HG03139 (cell line): Measurements from ENCODE around the gene UBC.
"Not testable (repeated sequence)": the region's sequence is repeated elsewhere in the genome, so short reads cannot be mapped to it uniquely, and the experiment has no call there.

ENCODE experiments used
- ATAC-seq: cut with Tn5 transposase; IDR thresholded peaks from one replicate; pipeline ENCODE4 v1.9.1; 2021; ENCODE audit not compliant: unreplicated experiment

UBC gene

DNA sequence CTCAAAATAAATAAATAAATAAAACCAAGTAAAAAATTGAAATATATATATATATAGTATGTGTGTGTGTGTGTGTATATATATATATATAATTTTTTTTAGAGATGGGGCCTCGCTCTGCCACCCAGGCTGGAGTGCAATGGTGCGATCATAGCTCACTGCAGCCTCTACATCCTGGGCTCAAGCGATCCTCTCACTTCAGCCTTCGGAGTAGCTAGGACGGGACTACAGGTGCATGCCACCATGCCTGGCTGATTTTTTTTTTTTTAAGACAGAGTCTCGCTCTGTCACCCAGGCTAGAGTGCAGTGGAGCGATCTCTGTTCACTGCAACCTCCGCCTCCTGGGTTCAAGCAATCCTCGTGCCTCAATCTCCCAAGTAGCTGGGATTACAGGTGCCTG, 26.7 kb downstream of the UBC start:
- not testable (repeated sequence) for ATAC-seq

DNA sequence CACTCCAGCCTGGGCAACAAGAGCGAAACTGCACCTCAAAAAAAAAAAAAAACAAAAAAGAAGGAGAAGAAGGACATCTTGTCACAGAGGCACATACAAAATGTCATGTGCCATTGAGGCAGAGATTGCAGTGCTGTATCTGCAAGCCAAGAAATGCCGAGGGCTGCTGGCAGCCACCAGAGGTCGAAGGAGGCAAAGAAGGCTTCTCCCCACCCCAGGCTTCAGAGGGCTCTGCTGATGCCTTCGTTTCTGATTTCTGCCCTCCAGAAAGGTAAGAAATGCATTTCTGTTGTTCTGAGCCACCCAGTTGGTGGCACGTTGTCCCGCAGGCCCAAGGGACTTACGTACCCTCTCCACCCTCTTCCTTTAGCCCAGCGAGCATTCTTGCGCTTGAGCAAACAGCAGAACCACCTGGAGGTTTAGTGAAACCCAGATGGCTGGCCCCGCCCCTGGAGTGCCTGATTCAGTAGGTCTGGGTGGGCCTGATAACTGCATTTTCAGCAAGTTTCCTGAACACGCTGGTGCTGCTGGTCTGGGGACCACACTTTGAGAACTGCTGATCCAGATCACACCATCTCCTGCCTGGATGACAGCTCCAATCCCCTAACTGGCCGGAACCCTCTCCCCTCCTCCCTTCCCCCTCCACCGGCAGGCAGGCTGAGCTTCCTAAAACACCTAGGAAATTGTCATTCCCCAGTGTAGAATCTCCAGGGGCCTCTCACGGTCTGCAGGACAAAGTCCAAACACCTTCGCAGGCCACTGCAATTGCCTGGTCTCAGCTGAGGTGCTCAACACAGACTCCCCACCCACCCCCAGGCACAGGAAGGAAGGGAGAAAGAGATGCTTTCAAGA, 29.6 kb downstream of the UBC start:
- ATAC-seq: peak; percentile 85

DNA sequence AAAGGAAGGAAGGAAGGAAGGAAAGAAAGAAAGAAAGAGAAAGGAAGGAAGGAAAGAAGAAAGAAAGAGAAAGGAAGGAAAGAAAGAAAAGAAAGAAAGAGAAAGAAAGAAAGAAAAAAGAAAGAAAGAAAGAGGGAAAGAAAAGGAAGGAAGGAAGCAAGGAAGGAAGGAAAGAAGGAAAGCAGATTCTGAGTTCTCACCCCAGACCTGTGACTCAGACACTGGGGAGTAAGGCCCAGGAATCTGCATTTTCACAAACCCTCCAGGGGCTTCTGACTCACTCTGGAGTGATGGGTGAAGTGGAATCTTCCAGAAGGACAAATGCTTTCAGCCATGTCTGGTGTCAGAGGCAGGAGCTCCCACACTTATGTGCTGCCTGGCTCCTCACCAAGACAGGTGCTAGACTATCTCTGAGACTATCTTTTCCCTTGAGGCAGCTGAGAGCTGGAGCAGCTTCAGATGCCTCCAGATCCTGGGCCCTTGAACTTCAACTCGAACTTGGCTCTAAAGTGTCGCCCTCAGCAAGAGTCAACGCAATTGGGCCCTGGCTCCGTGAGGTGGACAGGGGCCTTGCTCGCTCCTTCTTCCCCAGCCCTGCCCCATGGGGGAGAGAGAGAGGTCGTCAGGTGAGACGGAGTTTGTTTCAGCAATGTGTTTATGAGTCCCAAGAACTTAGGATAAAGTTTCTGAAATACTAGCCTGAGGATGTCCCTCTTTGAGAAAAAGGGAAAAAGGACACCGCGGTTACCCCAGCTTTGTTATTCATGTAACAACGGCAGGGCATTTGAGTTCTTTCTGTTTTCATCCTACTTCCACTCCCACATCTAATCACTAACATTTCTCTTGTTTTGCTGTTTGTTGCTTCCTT, 31.0 kb downstream of the UBC start:
- ATAC-seq: no peak

DNA sequence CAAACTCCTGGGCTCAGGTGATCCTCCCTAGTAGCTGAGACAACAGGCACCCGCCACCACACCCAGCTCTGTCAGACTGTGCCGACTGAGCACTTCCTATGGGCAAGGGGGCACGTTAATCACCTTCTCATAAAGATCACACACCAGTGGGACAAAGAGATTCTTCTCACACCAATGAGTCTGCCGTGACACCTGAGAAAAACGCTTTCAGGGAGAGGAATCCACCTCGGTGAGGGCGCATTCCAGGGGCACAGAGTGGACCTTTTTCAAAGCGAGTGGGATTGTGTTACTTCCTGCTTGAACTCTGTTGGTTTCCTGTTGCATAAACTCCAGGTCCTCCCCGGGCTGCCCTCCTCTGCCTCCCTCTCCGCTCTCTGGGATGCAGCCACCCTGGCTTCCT, 33.3 kb downstream of the UBC start:
- ATAC-seq: no peak

GRCh38 chr12:124880335-124880734, 34.1 kb downstream of the UBC start:
- not testable (repeated sequence) for ATAC-seq

GRCh38 chr12:124878795-124879516, 35.5 kb downstream of the UBC start:
- ATAC-seq: no peak

DNA sequence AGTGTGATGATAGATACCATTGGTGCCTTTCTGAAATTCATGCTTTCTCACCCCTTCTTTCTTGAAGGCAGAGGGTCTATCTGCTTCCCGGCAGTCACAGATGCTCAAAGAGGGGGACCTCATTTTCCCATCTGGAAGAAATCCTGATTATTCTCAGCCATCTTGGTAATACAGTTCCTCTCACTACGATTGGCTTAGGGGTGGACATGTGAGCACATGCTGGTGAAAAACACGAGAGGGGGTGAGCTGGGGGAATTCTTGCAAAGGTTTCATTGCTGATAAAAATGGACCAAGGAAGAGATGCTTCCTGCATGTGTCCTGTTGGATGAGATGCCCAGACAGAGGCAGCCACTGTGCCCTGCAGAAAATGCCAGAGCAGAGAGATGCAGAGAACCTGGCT, 37.0 kb downstream of the UBC start:
- ATAC-seq: no peak

DNA sequence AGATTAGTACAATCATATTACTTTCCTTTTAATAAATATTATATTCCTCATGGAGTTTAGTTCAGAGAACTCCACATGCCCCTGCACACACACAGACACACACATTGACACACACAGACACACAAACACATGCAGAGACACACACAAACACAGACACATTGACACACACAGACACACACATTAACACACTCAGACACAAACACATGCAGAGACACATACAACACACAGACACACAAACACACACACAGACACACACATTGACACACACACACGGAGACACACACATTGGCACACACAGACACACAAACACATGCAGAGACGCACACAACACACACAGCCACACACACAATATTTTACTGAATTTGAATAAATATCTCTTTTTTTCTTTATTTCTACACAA, 38.3 kb downstream of the UBC start:
- no peak for ATAC-seq

DNA sequence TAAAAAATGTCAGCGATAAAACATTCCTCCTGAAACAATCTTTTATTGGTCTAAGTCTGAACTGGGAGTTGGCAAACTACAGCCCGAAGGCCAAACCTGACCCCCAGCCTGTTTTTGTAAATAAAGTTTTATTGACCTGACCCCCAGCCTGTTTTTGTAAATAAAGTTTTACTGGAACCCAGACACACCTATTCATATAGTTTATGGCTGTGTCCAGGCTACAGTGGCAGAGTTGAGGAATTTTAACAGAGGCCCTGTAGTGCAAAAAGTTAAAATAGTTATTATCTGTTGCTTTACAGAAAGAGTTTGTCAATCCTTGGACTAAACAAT, 38.7 kb downstream of the UBC start:
- no peak for ATAC-seq

DNA sequence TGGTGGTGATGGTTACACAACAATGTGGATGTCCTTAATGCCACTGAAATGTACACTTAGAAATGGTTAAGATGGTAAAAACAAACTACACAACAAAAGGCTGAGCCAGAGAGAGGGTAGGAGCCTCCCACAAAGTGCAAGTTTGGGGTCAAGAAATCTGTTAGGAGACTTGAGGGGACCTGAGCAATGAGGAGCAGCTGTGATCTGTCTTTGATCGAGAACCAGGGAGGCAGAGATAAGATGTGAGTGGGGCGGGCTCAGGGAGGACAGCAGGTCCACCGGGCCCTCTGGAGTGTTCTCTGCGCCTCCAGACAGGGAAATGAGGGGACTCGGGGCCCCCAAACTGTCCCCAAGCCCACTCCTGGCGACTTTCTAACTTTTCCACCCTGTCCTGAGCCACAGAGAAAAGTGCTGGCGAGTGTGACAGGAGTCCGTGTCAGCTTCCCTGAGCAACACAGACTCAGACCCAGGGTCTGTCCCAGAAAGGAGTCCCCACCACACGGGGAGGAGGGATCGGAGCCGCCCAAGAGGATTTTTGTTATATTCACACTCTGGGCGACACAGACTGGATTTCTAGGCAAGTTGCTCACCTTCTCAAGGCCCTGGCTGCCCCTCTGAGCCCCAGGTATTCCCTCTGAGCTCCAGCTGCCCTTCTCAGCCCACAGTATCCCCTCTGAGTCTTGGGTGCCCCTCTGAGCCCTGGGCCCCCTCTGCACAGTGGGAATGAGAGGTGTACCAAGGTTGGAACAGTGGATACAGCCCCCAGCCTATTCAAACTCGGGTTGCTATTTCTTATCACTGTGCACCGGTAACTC, 39.3 kb downstream of the UBC start:
- no peak for ATAC-seq

DNA sequence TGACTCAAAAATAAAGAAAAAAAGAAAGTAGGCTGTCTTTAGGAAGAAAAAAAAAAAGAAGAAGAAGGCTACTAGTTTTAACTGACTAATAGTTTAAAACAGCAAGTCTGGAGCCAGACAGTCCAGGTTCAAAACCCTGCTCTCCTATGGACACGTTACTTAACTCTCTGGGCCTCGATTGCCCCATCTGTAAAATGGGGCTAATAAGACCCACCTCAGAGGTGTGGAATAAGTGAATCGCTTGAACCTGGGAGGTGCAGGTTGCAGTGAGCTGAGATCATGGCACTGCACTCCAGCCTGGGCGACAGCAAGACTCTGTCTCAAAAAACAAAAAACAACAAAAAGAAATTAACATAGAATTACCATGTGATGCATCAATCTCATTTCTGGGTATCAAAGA, 40.3 kb downstream of the UBC start:
- no peak for ATAC-seq

DNA sequence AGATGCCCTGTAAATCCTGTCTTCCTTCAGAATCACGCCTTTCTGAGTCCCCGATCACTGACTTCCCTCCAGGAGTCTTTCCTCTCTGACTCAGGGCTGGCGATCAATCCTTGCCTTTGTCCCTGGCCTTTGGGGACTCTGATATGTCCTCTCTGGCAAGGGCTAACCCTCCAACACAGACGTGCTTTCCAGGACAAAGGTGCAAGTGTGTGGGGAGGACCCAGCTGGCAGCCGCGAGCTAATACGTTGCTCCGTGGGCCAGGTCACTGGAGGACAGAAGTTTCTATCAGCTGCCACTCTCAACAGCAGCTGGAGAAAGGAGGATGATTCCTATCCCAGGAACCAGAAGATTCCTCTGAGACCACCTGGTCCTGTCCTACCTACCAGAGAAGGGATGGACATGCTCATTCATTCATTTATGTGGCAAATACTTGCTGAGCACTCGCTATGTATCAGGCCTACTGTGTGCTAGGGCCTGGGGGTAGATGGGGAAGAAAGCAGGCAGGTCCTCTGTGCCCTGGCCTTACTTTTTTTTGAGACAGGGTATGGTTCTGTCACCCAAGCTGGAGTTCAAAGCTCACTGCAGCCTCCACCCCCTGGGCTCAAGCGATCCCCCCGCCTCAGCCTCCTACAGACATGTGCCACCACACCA, 42.3 kb downstream of the UBC start:
- ATAC-seq: no peak

DNA sequence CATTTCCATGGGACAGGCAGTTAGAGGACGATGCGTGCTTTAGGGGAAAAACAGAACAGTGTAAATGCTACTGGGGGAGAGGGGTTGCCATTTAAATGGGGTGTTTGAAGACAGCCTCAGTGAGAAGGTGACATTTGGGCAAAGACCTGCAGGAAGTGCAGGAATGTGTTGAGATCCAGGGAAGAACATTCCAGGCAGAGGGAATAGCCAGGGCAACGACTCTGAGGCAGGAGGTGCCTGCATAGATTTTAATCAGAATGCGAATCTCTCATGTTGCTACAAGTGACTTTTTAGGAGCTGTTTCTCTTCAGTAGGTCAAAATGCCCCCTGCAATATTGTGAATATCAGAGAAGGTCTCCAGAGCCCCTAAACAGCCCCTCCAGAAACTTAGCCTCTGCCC, 43.2 kb downstream of the UBC start:
- no peak for ATAC-seq

- ATAC-seq: no peak
Measured at GRCh38 chr12:124870515-124870914, 43.9 kb downstream of the UBC start.

- no peak for ATAC-seq
Measured at GRCh38 chr12:124869059-124869665, 45.3 kb downstream of the UBC start.

- no peak for ATAC-seq
Measured at GRCh38 chr12:124868252-124869058, 46.0 kb downstream of the UBC start.

DNA sequence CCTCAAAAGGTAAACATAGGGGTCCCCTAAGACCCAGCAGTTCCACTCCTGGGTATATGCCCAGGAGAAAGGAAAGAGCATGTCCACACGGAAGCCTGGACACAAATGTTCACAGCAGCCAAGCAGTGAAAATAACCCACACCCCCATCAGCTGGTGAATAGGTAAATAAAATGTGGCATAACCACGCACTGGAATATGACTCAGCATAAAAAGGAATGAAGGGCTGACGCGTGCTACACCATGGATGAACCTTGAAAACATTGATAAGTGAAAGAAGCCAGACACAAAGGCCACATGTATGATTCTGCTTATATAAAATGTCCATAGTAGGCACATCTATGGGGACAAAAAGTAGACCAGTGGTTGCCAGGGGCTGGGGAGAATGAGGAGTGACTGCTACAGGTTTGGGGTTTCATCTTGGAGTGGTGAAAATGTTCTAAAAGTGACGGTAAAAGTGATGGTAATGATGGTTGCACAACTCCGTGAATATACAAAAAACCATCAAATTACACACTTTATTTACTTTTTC, 47.0 kb downstream of the UBC start:
- no peak for ATAC-seq

- ATAC-seq: no peak
Measured at GRCh38 chr12:124866883-124867400, 47.5 kb downstream of the UBC start.
